Activated CD8-positive, alpha-beta memory T cell treated with anti-CD3 and anti-CD28 coated beads for 36 hours (primary cell): Measurements from ENCODE around the gene ZNF334. TPM values are rescaled to one million over a fixed set of nuclear protein-coding genes. Genes with fewer than 3 reads are reported as not detected.

Source experiments
- CTCF ChIA-PET: fragments of 350-600 bp; sonication (Branson Sonifier 250); formaldehyde crosslinking; loops from one replicate; lab custom pipeline; 2021; ENCODE audit warnings: antibody characterized with exemption; lab: Charles Lee
- POLR2A ChIA-PET: fragments of 350-600 bp; sonication (Branson Sonifier 250); formaldehyde crosslinking; loops from one replicate; lab custom pipeline; 2021; ENCODE audit warnings: antibody characterized with exemption; lab: Charles Lee
- total RNA-seq, 2 experiments: library from RNA; stranded (reverse); gene quantifications; one replicate each; pipeline ENCODE4 v1.2.3, GENCODE V29; 2021

Gene ZNF334
- total RNA-seq: 1 to 10 TPM; 2.3 to 2.6 TPM

- ChIA-PET CTCF (interaction anchor here (1.2 to 2.2 kb wide), 4 partner anchors 29 to 167 kb away, joined by 3 to 7 read pairs (median 5); no protein-coding TSS in a partner anchor), POLR2A (interaction anchor here (1.6 kb wide), 1 partner anchor 40 kb away, joined by 4 read pairs; no protein-coding TSS in a partner anchor)
Observed at GRCh38 chr20:46512943-46513844, at the start of gene ZNF334. ZNF334 (minus strand) TSS chr20:46513559; CDS start chr20:46512102, 1,457 bp downstream.

GRCh38 chr20:46562373-46563169, 49.2 kb upstream of the ZNF334 start:
- POLR2A ChIA-PET: no interaction called here
- CTCF ChIA-PET: interaction anchor here (0.8 to 2.0 kb wide), 5 partner anchors 10 to 123 kb away, joined by 3 to 9 read pairs (median 5); partner anchors contain the start of gene ZNF334

- ChIA-PET POLR2A (no interaction called here), CTCF (interaction anchor here (0.8 to 2.0 kb wide), 6 partner anchors 11 to 124 kb away, joined by 3 to 9 read pairs (median 4); partner anchors contain the start of gene ZNF334)
Observed at GRCh38 chr20:46562009-46562372, 48.6 kb upstream of the ZNF334 start.

GRCh38 chr20:46559685-46560440, 46.5 kb upstream of the ZNF334 start:
- POLR2A ChIA-PET: no interaction called here
- CTCF ChIA-PET: interaction anchor here (0.8 to 2.4 kb wide), 4 partner anchors 11 to 122 kb away, joined by 3 to 15 read pairs (median 6); partner anchors contain the start of gene OCSTAMP

- ChIA-PET POLR2A (no interaction called here), CTCF (interaction anchor here (1.8 to 2.4 kb wide), 3 partner anchors 10 to 123 kb away, joined by 5 to 15 read pairs (median 7); partner anchors contain the start of gene OCSTAMP)
Observed at GRCh38 chr20:46559001-46559400, 45.6 kb upstream of the ZNF334 start.

DNA sequence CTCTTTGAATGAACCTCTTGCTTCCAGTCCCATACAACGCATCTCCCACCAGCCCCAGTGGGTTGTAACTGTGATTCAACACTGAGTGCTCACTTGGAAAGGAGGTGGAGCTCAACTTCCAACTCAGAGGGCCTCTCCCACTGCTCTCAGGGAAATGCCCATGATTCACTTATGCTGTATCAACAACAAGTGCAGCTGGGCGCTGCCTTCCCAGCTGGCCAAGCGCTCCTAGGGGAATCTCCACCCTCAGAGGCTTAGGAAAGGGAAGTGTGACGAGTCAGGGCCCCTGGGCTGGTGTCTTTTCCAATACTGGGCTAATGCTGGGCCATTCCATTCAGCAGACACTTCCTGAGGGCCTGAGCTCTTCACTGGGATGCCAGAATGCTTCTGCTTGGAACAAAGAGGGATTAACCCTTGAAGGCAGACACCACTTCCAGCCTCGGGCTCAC, 45.2 kb upstream of the ZNF334 start:
- CTCF ChIA-PET: interaction anchor here (1.9 to 2.4 kb wide), 2 partner anchors 9 to 14 kb away, joined by 7 to 15 read pairs; partner anchors contain the start of gene OCSTAMP
- POLR2A ChIA-PET: interaction anchor here (0.7 kb wide), 1 partner anchor 14 kb away, joined by 5 read pairs; no protein-coding TSS in a partner anchor

DNA sequence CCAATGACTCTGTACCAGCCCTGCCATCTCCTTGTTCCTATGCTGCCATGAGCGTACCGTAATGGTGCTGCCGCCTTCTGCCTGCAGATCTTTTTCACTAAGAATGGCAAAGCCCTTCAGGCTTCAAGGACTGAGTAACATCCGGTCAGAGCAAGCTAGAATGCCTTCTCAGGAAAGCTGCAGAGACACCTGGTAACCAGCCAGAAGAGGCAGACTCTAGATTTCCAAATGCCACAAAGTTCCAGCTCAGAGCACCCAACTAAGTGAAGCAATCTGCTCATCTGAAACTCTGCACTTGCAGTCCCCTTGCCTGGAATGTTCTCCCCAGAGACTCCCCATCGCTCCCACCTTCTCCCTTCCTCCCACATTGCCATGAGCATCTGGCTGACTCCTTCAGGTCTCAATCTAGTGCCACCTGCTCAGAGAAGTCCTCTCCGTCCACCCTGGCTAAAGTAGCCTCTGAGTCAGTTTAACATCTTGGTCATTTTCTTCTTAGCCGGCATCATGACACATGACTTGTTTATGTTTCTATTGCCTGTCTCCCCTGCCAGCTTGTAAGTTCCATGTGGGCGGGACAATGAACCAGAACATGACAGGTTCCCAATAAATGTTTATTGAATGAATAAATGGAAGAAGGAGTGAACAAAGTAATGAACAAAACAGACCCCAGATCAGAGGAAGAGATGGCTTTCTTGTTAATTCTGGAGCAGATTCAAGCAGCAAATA, 44.0 kb upstream of the ZNF334 start:
- ChIA-PET CTCF (interaction anchor here (0.6 to 2.4 kb wide), 2 partner anchors 8 to 16 kb away, joined by 3 to 15 read pairs; partner anchors contain the start of gene OCSTAMP), POLR2A (no interaction called here)

GRCh38 chr20:46555370-46555956, 42.1 kb upstream of the ZNF334 start:
- ChIA-PET CTCF (interaction anchor here (0.5 to 1.8 kb wide), 3 partner anchors 10 to 198 kb away, joined by 3 to 7 read pairs (median 4); no protein-coding TSS in a partner anchor), POLR2A (no interaction called here)

DNA sequence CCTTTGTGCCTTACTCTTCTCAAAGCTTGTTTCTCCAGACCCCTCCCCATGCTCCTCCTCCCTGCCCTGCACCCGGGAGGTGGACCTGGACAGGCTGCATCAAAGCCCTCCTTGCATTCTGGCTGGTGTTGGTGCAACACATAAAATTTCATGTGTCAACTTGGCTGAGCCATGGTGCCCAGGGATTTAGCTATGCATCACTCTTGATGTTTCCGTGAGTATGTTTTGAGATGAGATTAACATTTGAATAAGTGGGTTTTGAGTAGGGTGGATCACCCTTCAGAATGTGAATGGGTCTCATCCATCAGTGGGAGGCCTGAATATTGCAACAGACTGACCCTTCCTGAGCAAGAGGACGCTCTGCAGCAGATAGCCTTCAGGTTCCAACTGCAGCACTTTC, 41.5 kb upstream of the ZNF334 start:
- CTCF ChIA-PET: interaction anchor here (1.7 to 1.8 kb wide), 2 partner anchors 9 to 10 kb away, joined by 4 to 7 read pairs; no protein-coding TSS in a partner anchor

DNA sequence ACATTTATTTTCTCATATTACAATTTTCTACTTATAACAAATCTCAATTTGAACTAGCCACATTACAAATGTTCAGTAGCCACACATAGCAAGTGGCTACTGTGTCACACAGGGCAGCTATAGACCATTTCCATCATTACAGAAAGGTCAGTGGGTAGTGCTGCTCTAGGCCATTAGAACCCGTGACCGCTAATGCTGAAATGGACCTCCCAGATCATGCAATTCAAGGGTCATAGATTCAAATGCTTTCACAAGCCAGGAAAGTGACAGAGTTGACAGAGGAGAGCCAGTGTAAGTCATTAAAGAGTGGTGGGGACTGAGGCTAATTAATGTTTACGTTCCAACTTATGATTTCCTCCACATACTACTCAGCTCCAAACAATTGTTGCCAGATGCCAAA, 40.6 kb upstream of the ZNF334 start:
- ChIA-PET POLR2A (no interaction called here), CTCF (interaction anchor here (1.7 to 1.8 kb wide), 2 partner anchors 8 to 11 kb away, joined by 4 to 7 read pairs; no protein-coding TSS in a partner anchor)

More for the DNA sequence above, 41.5 kb upstream of the ZNF334 start:
- POLR2A ChIA-PET: no interaction called here

GRCh38 chr20:46552460-46553420, 39.4 kb upstream of the ZNF334 start:
- ChIA-PET CTCF (interaction anchor here (0.7 to 1.7 kb wide), 4 partner anchors 12 to 128 kb away, joined by 3 to 6 read pairs (median 4); no protein-coding TSS in a partner anchor), POLR2A (interaction anchor here (0.8 to 1.0 kb wide), 2 partner anchors 40 to 138 kb away, joined by 3 to 4 read pairs; partner anchors contain the start of gene ZNF334)

- ChIA-PET POLR2A (no interaction called here), CTCF (interaction anchor here (0.7 to 1.6 kb wide), 4 partner anchors 15 to 129 kb away, joined by 3 to 6 read pairs (median 3); no protein-coding TSS in a partner anchor)
Observed at GRCh38 chr20:46551522-46552381, 38.4 kb upstream of the ZNF334 start.

GRCh38 chr20:46550461-46550860, 37.1 kb upstream of the ZNF334 start, which contains the start of gene OCSTAMP:
OCSTAMP (minus strand) TSS chr20:46550654; CDS start chr20:46550560, 94 bp downstream.
- ChIA-PET POLR2A (no interaction called here), CTCF (interaction anchor here (0.9 to 3.5 kb wide), 5 partner anchors 8 to 29 kb away, joined by 3 to 15 read pairs (median 3); no protein-coding TSS in a partner anchor)

- ChIA-PET CTCF (interaction anchor here (1.1 to 3.5 kb wide), 4 partner anchors 10 to 140 kb away, joined by 3 to 15 read pairs (median 4); partner anchors contain the start of gene TP53RK), POLR2A (no interaction called here)
Observed at GRCh38 chr20:46549188-46549972, 36.0 kb upstream of the ZNF334 start.
